Epithelial cell of esophagus (primary cell): ENCODE results near the gene DIP2C.

Experiments
- DNase-seq: peaks from one replicate; pipeline ENCODE4 v3.0.0; 2010; ENCODE audit warnings: low read depth
- H3K4me3 ChIP-seq: 2 replicates; pipeline ENCODE4 v1.5.1; 2011; ENCODE audit warnings: mild to moderate bottlenecking, low read length, control low read depth
- TF ChIP-seq, protein P1 (sequence below): IDR thresholded peaks from 2 replicates; pipeline ENCODE4 v1.5.1; 2011; ENCODE audit warnings: low read depth, mild to moderate bottlenecking, low read length, control low read depth, inconsistent platforms; ENCODE audit not compliant: insufficient read depth; ENCODE audit errors: missing control alignments

Gene DIP2C

DNA sequence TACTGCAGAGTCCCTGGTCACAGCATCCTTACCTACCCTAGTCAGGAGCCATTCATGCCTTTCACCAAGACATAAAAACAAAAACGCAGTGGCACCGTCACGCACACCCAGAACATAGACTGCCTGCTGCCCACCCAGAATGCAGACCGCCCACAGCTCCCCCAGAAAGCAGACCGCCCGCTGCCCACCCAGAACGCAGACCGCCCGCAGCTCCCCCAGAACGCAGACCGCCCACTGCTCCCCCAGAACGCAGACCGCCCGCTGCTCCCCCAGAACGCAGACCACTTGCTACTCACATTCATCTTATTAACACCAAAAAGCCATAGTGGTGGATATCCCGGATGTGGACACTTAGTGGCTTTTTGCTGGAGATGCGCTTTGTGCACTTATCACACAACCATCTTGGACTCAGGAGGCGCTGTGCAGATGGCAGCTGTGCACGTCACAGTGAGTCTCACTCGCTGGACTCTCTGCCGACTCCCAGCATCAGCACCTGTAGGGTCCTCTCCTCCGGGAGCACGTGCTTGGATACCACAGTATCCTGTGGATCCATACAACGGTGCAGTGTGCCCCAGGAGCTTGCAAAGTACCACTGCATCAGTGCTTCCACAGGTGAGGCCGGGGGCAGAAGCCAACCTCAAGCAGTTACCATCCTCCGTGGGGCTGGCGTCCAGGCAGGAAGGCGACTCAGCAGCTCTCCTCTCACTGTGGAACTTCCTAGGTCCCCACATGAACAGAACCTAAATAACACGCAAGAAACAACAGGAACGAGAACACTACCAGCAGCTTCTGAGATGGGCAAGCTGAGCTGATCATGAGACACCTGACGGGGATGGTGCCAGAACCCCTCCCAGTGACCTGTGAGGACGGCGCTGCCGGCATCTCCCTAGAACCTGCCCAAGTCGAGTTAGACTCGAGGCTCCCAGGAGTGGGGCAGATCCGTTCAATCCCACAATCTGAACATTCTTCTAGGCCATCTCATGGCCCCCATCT is 161.0 kb downstream of the DIP2C start:
- DNase-seq, result no peak
- TF ChIP-seq, protein P1, sequence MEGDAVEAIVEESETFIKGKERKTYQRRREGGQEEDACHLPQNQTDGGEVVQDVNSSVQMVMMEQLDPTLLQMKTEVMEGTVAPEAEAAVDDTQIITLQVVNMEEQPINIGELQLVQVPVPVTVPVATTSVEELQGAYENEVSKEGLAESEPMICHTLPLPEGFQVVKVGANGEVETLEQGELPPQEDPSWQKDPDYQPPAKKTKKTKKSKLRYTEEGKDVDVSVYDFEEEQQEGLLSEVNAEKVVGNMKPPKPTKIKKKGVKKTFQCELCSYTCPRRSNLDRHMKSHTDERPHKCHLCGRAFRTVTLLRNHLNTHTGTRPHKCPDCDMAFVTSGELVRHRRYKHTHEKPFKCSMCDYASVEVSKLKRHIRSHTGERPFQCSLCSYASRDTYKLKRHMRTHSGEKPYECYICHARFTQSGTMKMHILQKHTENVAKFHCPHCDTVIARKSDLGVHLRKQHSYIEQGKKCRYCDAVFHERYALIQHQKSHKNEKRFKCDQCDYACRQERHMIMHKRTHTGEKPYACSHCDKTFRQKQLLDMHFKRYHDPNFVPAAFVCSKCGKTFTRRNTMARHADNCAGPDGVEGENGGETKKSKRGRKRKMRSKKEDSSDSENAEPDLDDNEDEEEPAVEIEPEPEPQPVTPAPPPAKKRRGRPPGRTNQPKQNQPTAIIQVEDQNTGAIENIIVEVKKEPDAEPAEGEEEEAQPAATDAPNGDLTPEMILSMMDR, result no peak
- no peak overlapping the region for H3K4me3 ChIP-seq

DNA sequence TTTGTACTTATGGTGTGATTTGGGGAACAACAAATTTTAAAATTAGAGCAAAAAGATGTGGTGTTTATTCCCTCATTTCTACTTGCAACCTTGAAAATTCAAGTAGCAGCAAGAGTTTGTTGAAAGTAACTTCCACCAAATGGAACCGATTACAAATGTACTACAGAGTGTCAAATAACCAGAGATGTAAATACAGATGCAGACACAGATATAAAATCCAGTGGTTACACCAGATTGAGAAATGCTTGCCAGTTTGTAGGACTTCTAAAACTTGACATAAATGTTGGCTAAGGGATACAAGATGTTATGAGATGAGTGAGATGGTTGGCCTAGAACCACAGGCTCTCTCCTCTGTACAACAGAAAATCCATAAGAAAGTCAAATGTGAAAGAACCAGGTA is 162.1 kb downstream of the DIP2C start:
- H3K4me3 ChIP-seq, result no peak overlapping the region
- no peak for DNase-seq
- TF ChIP-seq, protein P1, result no peak

DNA sequence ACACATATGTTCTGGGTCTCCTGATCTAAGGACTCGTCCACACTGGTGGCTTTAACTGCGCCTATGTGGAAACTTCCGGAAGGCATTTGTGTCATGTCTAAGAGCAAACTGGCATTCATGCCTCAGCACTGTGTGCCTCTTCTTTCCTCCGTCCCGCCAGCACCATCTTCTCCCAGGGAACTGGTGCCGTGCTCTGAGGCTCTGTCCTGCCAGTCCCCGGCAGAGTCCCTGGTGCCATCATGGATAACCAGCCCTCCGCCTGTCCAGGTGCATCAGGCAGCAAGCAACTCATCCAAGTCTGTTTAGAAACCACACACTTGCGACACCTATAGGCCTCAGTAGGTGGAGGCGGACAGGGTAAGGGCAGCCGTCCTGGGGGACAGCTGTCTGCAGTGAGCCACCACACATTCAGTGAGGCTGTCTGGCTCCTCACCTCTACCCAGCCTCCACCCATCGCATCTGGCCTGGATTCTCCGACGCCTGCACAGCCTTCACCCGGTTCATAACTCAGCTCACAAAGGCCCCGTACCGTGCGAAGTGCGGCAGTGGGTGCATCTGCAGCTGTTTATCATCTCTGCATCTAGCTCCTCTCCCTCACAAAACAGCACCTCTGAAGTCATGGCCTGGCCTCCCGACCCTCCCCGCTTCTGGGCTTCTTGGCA is 162.7 kb downstream of the DIP2C start:
- no peak overlapping the region for H3K4me3 ChIP-seq
- TF ChIP-seq, protein P1, result no peak
- no peak for DNase-seq

DNA sequence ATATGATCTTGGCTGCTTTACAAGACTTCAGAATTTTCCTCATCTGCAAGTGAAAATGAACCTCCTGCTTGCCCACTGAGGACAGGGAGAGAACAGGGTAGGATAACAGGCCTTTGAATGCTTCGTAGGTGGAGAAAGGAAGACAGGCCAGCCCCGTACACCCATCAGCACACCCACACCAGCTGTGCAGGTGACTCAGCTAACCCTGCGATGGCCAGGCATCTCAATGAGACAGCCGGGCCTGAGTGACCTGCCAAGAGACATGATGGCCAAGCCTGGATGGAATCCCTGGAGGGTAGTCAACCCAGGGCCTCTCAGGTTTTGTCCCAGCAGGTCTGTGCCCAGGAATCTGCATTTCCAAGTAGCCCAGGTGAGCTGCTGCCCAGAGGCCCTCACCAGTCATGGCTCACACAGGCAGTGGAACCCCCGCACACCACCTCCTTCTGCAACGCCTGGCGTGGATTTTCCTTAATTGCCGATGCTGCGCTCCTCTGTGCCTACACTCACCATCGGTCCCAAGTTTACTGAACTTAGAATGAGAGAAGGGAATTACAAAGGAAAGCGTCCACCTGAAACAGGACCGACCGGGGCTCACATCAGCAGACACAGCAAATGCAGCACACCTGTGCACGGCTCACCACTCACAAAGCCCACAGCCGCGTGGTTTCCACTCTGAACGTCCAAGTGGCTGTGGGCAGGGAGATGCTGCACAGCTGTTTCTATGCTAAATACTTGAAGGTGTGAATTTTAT is 163.7 kb downstream of the DIP2C start:
- TF ChIP-seq, protein P1, result no peak
- no peak overlapping the region for H3K4me3 ChIP-seq
- no peak for DNase-seq

DNA sequence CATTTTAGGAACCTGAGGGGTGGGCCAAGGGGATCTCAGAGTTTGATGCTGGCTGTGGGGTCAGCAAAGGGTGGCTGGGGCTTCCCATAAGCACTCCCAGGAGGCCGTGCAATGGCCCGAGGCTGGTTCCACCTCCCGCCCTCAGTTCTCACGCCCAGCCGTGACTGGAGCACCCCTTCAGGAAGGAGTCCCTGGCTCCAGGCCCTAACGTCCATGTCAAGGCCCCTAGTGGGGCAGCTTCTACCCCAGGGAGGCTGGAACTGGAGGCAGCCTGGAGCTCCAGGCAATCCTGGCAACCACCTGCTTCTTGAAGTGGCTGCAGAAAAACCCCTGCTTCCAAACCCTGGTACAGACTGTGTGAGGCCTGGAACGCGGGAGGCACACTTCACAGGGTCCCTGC is 165.5 kb downstream of the DIP2C start:
- H3K4me3 ChIP-seq, result no peak overlapping the region
- no peak for DNase-seq
- TF ChIP-seq, protein P1, result no peak

DNA sequence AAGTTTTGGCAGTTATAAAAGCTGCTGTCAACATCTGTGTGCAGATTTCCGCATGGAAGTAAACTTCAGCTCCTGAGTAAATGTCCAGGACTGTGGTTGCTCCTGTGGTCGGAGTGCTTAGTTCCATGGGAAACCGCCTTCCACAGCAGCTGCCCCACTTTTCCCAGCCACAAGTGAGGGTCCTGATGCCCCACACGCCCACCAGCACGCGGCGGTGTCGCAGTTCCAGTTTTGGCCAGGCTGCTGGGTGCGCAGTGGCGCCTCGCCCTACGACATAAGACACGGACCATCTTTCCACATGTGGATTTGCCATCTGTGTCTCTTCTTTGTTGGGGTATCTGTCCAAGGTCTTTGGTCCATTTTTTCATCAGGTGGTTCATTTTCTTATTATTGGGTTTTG is 167.1 kb downstream of the DIP2C start:
- TF ChIP-seq, protein P1, result no peak
- no peak overlapping the region for H3K4me3 ChIP-seq
- DNase-seq, result no peak
